Muscle layer of colon (tissue), 2 donors: ENCODE measurements around the gene RBFOX2.
"Not testable (repeated sequence)": the region's sequence is repeated elsewhere in the genome, so short reads cannot be mapped to it uniquely, and the experiment has no call there.

Experiments
- H3K27ac ChIP-seq: one replicate; pipeline ENCODE4 v1.7.0; 2013; ENCODE audit warnings: low read depth, mild to moderate bottlenecking, low read length, moderate library complexity
- H3K27me3 ChIP-seq, 2 donors: one replicate each; pipeline ENCODE4 v1.7.0; 2013; ENCODE audit warnings: low read length in 2 of 2, mild to moderate bottlenecking in 2 of 2; ENCODE audit not compliant: insufficient read depth in 2 of 2, control insufficient read depth in 1 of 2
- H3K36me3 ChIP-seq: one replicate; pipeline ENCODE4 v1.7.0; 2013; ENCODE audit warnings: mild to moderate bottlenecking, low read length; ENCODE audit not compliant: insufficient read depth
- H3K4me1 ChIP-seq: one replicate; pipeline ENCODE4 v1.7.0; 2013; ENCODE audit warnings: mild to moderate bottlenecking, low read length; ENCODE audit not compliant: insufficient read depth
- H3K4me3 ChIP-seq, 2 donors: one replicate each; pipeline ENCODE4 v1.7.0; 2013; ENCODE audit warnings: low read length in 2 of 2, low read depth in 1 of 2, mild to moderate bottlenecking in 1 of 2, moderate library complexity in 1 of 2
- H3K9ac ChIP-seq: one replicate; pipeline ENCODE4 v1.7.0; 2013; ENCODE audit warnings: low read length
- H3K9me3 ChIP-seq: one replicate; pipeline ENCODE4 v1.7.0; 2013; ENCODE audit warnings: mild to moderate bottlenecking, low read length
- donor health status: abdominal sarcoma.
- donor health status: Adenocarcinoma of cecum.

Gene RBFOX2

GRCh38 chr22:36064358-36064757, 35.7 kb upstream of the RBFOX2 start:
- H3K9me3 ChIP-seq: no peaks in the 10 kb centered on the region
- H3K4me3 ChIP-seq: no peak overlapping the region
- H3K9ac ChIP-seq: no peak overlapping the region
- no peaks in the 10 kb centered on the region for H3K36me3 ChIP-seq
- H3K27me3 ChIP-seq: no peaks in the 10 kb centered on the region
- no peak overlapping the region for H3K27ac ChIP-seq
- H3K4me1 ChIP-seq: peaks cover 14% of the 10 kb centered on the region

- Histone ChIP-seq H3K4me1 (no peaks in the 10 kb centered on the region), H3K36me3 (no peaks in the 10 kb centered on the region), H3K4me3 (no peak overlapping the region), H3K27me3 (no peaks in the 10 kb centered on the region), H3K27ac (no peak overlapping the region), H3K9me3 (no peaks in the 10 kb centered on the region), H3K9ac (no peak overlapping the region)
Observed at GRCh38 chr22:36056980-36057379, 28.4 kb upstream of the RBFOX2 start.

- H3K36me3 ChIP-seq: no peaks in the 10 kb centered on the region
- H3K4me1 ChIP-seq: no peaks in the 10 kb centered on the region
- H3K27me3 ChIP-seq: no peaks in the 10 kb centered on the region
- no peak overlapping the region for H3K4me3 ChIP-seq
- H3K27ac ChIP-seq: no peak overlapping the region
- H3K9ac ChIP-seq: no peak overlapping the region
- H3K9me3 ChIP-seq: no peaks in the 10 kb centered on the region
Observed at GRCh38 chr22:36055376-36056295, 27.0 kb upstream of the RBFOX2 start.

GRCh38 chr22:36054446-36054845, 25.8 kb upstream of the RBFOX2 start:
- not testable (repeated sequence) for H3K27ac ChIP-seq, H3K36me3 ChIP-seq, H3K4me3 ChIP-seq, H3K9me3 ChIP-seq, H3K27me3 ChIP-seq, H3K4me1 ChIP-seq, H3K9ac ChIP-seq

- H3K27ac ChIP-seq: no peak overlapping the region
- H3K9ac ChIP-seq: no peak overlapping the region
- no peak overlapping the region for H3K4me3 ChIP-seq
- no peaks in the 10 kb centered on the region for H3K4me1 ChIP-seq
- no peaks in the 10 kb centered on the region for H3K36me3 ChIP-seq
- no peaks in the 10 kb centered on the region for H3K9me3 ChIP-seq
- no peaks in the 10 kb centered on the region for H3K27me3 ChIP-seq
Observed at GRCh38 chr22:36053242-36054147, 24.9 kb upstream of the RBFOX2 start.

GRCh38 chr22:36052505-36052941, 23.9 kb upstream of the RBFOX2 start:
- Histone ChIP-seq H3K27ac (no peak overlapping the region), H3K4me1 (no peaks in the 10 kb centered on the region), H3K27me3 (no peaks in the 10 kb centered on the region), H3K9me3 (no peaks in the 10 kb centered on the region), H3K9ac (no peak overlapping the region), H3K4me3 (no peak overlapping the region), H3K36me3 (no peaks in the 10 kb centered on the region)

GRCh38 chr22:36049678-36049997, 21.0 kb upstream of the RBFOX2 start:
- Histone ChIP-seq H3K4me1 (no peaks in the 10 kb centered on the region), H3K9ac (no peak overlapping the region), H3K9me3 (no peaks in the 10 kb centered on the region), H3K27ac (no peak overlapping the region), H3K36me3 (no peaks in the 10 kb centered on the region), H3K4me3 (no peak overlapping the region), H3K27me3 (no peaks in the 10 kb centered on the region)

- H3K36me3 ChIP-seq: no peaks in the 10 kb centered on the region
- H3K27me3 ChIP-seq: no peaks in the 10 kb centered on the region
- no peak overlapping the region for H3K4me3 ChIP-seq
- H3K9ac ChIP-seq: no peak overlapping the region
- no peaks in the 10 kb centered on the region for H3K9me3 ChIP-seq
- H3K4me1 ChIP-seq: no peaks in the 10 kb centered on the region
- no peak overlapping the region for H3K27ac ChIP-seq
Observed at GRCh38 chr22:36048911-36049677, 20.5 kb upstream of the RBFOX2 start.

GRCh38 chr22:36044517-36044916, 15.9 kb upstream of the RBFOX2 start:
- H3K27me3 ChIP-seq, H3K4me3 ChIP-seq, H3K4me1 ChIP-seq, H3K27ac ChIP-seq, H3K9ac ChIP-seq, H3K36me3 ChIP-seq, H3K9me3 ChIP-seq: not testable (repeated sequence)

- no peaks in the 10 kb centered on the region for H3K27me3 ChIP-seq
- no peaks in the 10 kb centered on the region for H3K4me1 ChIP-seq
- no peaks in the 10 kb centered on the region for H3K9me3 ChIP-seq
- H3K4me3 ChIP-seq: no peak overlapping the region
- H3K36me3 ChIP-seq: no peaks in the 10 kb centered on the region
- no peak overlapping the region for H3K9ac ChIP-seq
- H3K27ac ChIP-seq: no peak overlapping the region
Observed at GRCh38 chr22:36042240-36042639, 13.6 kb upstream of the RBFOX2 start.

- Histone ChIP-seq H3K27ac (no peak overlapping the region), H3K4me3 (no peak overlapping the region), H3K9ac (no peak overlapping the region), H3K36me3 (no peaks in the 10 kb centered on the region), H3K4me1 (no peaks in the 10 kb centered on the region), H3K27me3 (no peaks in the 10 kb centered on the region), H3K9me3 (no peaks in the 10 kb centered on the region)
Observed at GRCh38 chr22:36039125-36039524, 10.5 kb upstream of the RBFOX2 start.
